Spleen (tissue), 7 donors: Measurements from ENCODE around the gene BCAT1.

Experiments used
- POLR2AphosphoS5 ChIP-seq, 3 donors: sonication (generic); formaldehyde crosslinking; IDR thresholded peaks; one replicate each; pipeline ENCODE4 v1.5.1; 2017; ENCODE audit warnings: antibody characterized with exemption in 3 of 3
- TF ChIP-seq, protein P1 (sequence below), 11 experiments: fragments of 200-600 bp in 7 of 11; fragments of 450-650 bp in 4 of 11; sonication (generic) in 4 of 11; IDR thresholded peaks in 8 of 11; conservative IDR thresholded peaks in 3 of 11; 1 replicate in 7 of 11; 2 replicates in 4 of 11; pipeline versions ENCODE4 v1.4.0 to v1.8.0; 2016 to 2021; ENCODE audit warnings: antibody characterized with exemption in 11 of 11, inconsistent platforms in 4 of 11, mild to moderate bottlenecking in 1 of 11
- donor health status: DM: no; HTN: no; CAD: no; lungs with moderate emphysema.
- donor health status: DM: no; HTN: no; CAD: no.
- donor health status: DM: no; HTN: no; CAD: no.

DNA sequence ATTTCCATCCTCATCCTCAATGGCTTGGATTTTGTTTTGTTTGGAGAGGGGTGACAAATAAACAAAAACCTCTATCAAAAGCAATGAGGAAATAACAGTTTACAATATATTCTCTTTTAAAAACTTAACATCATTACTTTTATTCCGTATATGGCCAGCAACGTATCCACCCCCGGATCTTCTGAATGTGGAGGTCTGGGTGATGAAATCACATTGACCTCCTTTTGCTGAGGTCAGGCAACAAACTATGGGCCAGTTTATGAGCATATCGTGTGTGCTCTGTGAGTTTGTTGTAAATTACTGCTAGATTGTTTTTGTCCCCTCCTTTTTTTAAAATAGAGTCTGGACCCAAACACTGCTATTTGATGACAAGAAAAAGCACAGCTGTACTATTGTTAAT is 178.1 kb downstream of the BCAT1 start:
- TF ChIP-seq, protein P1, sequence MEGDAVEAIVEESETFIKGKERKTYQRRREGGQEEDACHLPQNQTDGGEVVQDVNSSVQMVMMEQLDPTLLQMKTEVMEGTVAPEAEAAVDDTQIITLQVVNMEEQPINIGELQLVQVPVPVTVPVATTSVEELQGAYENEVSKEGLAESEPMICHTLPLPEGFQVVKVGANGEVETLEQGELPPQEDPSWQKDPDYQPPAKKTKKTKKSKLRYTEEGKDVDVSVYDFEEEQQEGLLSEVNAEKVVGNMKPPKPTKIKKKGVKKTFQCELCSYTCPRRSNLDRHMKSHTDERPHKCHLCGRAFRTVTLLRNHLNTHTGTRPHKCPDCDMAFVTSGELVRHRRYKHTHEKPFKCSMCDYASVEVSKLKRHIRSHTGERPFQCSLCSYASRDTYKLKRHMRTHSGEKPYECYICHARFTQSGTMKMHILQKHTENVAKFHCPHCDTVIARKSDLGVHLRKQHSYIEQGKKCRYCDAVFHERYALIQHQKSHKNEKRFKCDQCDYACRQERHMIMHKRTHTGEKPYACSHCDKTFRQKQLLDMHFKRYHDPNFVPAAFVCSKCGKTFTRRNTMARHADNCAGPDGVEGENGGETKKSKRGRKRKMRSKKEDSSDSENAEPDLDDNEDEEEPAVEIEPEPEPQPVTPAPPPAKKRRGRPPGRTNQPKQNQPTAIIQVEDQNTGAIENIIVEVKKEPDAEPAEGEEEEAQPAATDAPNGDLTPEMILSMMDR (IDR thresholded peaks at IDR 0.05 in 8 of 11, conservative IDR thresholded peaks at IDR 0.05 in 3 of 11): no peak
- no peak for TF ChIP-seq POLR2AphosphoS5 (IDR thresholded peaks at IDR 0.05)
